ENCODE results near the gene CMA1. TPM values are rescaled to one million over a fixed set of nuclear protein-coding genes. Genes with fewer than 3 reads are reported as not detected.
"Not testable (repeated sequence)": the region's sequence is repeated elsewhere in the genome, so short reads cannot be mapped to it uniquely, and the experiment has no call there.

Gene CMA1, protein sequence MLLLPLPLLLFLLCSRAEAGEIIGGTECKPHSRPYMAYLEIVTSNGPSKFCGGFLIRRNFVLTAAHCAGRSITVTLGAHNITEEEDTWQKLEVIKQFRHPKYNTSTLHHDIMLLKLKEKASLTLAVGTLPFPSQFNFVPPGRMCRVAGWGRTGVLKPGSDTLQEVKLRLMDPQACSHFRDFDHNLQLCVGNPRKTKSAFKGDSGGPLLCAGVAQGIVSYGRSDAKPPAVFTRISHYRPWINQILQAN
- not detected in 2 replicates for polyA plus RNA-seq
- polyA minus RNA-seq, result not detected in 2 replicates

DNA sequence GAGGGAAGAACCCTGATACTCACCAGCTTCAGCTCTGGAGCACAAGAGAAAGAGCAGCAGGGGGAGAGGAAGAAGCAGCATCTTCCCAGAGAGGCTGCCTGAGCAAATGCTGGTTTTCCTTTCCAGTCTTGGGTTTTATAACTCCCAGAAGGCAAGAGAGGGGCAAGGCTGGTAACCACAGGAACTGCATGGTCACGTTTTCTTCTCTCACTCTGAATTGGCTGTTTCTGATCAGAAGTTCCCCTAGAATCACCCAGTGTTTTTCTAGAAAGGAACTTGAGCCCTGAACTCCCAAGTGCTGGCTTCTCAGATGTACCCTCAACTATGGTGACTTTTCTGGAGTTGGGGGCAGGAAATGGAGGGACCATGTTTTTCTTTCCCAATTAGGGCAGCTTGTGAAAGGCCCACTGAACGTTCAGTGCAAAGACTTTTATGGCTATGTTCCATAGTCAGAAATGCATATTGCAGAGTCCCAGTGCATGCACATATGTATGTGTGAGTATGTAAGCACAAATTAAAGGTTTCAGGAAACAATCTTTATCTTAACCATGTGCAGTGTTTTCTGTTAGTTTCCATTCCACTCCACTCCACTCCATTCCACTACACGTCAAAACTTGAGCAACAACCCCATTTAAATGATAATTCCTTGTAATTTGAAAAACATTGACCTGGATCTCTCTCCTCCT lies at the start of gene CMA1:
Gene CMA1, minus strand, starts transcription at position 111 of the 686 bp plus-strand sequence. Its CDS starts 30 bp downstream, at position 81.
- H2AFZ ChIP-seq (ENCODE audit: low read depth, low read length), result no peak within 1 kb of the TSS

DNA sequence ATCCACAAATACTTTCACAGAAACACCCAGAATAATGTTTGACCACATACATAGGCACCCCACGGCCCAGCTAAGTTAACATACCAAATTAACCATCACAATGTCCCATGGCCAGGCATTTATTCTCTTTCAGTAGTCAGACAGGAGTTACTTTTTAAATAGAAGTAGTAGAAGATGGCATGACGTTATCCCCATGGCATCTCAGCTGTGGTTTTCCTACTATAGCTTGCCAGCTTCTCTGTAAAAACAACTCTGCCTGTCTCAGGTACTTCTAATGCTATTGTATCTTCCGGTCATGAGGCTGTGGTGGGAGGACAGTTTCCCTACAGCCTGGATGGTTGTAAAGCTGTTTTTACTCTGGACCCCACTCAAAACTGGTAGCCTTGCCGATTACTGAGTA lies 48.7 kb upstream of the CMA1 start:
- Histone ChIP-seq H3K9me3 (ENCODE audit: low read length) (no peaks in the 10 kb centered on the region), H3K79me2 (replicated peaks; ENCODE audit: insufficient read depth, low read length) (no peaks in the 10 kb centered on the region), H3K36me3 (ENCODE audit: insufficient read depth, low read length) (no peaks in the 10 kb centered on the region), H3K27ac (ENCODE audit: low read length) (no peak overlapping the region), H3K9me2 (ENCODE audit: insufficient read depth, low read length) (no peaks in the 10 kb centered on the region), H3K4me3 (ENCODE audit: low read length) (no peak overlapping the region), H4K20me1 (ENCODE audit: insufficient read depth) (no peaks in the 10 kb centered on the region), H3K4me2 (ENCODE audit: low read length) (no peak overlapping the region), H3K9ac (ENCODE audit: low read length) (no peak overlapping the region), H2AFZ (ENCODE audit: low read depth, low read length) (no peak overlapping the region), H3K27me3 (ENCODE audit: insufficient read depth, low read depth, low read length) (no peaks in the 10 kb centered on the region), H3F3A (ENCODE audit: insufficient read depth, low read length, poor library complexity, severe bottlenecking) (no peaks in the 10 kb centered on the region)
- TF ChIP-seq RAD21 (conservative IDR thresholded peaks at IDR 0.05), result no peak
- TF ChIP-seq SMC3 (conservative IDR thresholded peaks at IDR 0.05; ENCODE audit: poor library complexity), result no peak
- TF ChIP-seq EP300 (conservative IDR thresholded peaks at IDR 0.05; ENCODE audit: poor library complexity, severe bottlenecking), result no peak
- no peak for TF ChIP-seq EZH2 (IDR thresholded peaks at IDR 0.05; ENCODE audit: borderline replicate concordance, insufficient read depth, low read length, poor library complexity, severe bottlenecking)
- TF ChIP-seq TAF1 (IDR thresholded peaks at IDR 0.05; ENCODE audit: low read depth), result no peak
- no peak for TF ChIP-seq POLR2AphosphoS5 (IDR thresholded peaks at IDR 0.05)
- TF ChIP-seq REST (IDR thresholded peaks at IDR 0.05; ENCODE audit: borderline replicate concordance), result no peak
- TF ChIP-seq MXI1 (conservative IDR thresholded peaks at IDR 0.05; ENCODE audit: poor library complexity, severe bottlenecking), result no peak

More for the DNA sequence above, at the start of gene CMA1:
- H3K4me2 ChIP-seq (ENCODE audit: low read length), result no peak within 1 kb of the TSS
- no peak within 1 kb of the TSS for H3K9ac ChIP-seq (ENCODE audit: low read length)
- H3K27me3 ChIP-seq (ENCODE audit: insufficient read depth, low read depth, low read length), result no peaks in the 10 kb centered on the region
- TF ChIP-seq MXI1 (conservative IDR thresholded peaks at IDR 0.05; ENCODE audit: poor library complexity, severe bottlenecking), result no peak
- TF ChIP-seq EZH2 (IDR thresholded peaks at IDR 0.05; ENCODE audit: borderline replicate concordance, insufficient read depth, low read length, poor library complexity, severe bottlenecking), result no peak
- no peak for TF ChIP-seq RAD21 (conservative IDR thresholded peaks at IDR 0.05)
- no peak within 1 kb of the TSS for H3K4me3 ChIP-seq (ENCODE audit: low read length)
- H3K9me2 ChIP-seq (ENCODE audit: insufficient read depth, low read length), result no peaks in the 10 kb centered on the region
- H3F3A ChIP-seq (ENCODE audit: insufficient read depth, low read length, poor library complexity, severe bottlenecking), result no peaks in the 10 kb centered on the region
- no peaks in the 10 kb centered on the region for H3K36me3 ChIP-seq (ENCODE audit: insufficient read depth, low read length)
- H3K27ac ChIP-seq (ENCODE audit: low read length), result no peak within 1 kb of the TSS
- H3K9me3 ChIP-seq (ENCODE audit: low read length), result no peaks in the 10 kb centered on the region
- no peaks in the 10 kb centered on the region for H4K20me1 ChIP-seq (ENCODE audit: insufficient read depth)
- no peaks in the 10 kb centered on the region for H3K79me2 ChIP-seq (replicated peaks; ENCODE audit: insufficient read depth, low read length)

DNA sequence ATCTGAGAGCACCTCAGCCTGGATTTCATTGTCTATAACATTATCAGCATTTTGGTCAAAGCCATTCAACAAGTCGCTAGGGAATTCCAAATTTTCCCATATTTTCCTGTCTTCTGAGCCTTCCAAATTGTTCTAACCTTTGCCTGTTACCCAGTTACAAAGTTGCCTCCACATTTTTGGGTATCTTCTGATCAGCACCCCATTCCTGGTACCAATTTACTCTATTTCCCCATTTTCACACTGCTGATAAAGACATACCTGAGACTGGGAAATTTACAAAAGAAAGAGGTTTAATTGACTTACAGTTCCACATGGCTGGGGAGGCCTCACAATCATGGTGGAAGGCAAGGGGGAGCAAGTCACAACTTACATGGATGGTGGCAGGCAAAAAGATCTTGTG lies 41.0 kb upstream of the CMA1 start:
- not testable (repeated sequence) for H3K27ac ChIP-seq (ENCODE audit: low read length); H3K9ac ChIP-seq (ENCODE audit: low read length); H3K4me3 ChIP-seq (ENCODE audit: low read length); H3K4me2 ChIP-seq (ENCODE audit: low read length); H3K79me2 ChIP-seq (replicated peaks; ENCODE audit: insufficient read depth, low read length); H4K20me1 ChIP-seq (ENCODE audit: insufficient read depth); H2AFZ ChIP-seq (ENCODE audit: low read depth, low read length); H3K36me3 ChIP-seq (ENCODE audit: insufficient read depth, low read length); H3F3A ChIP-seq (ENCODE audit: insufficient read depth, low read length, poor library complexity, severe bottlenecking); H3K9me3 ChIP-seq (ENCODE audit: low read length); H3K27me3 ChIP-seq (ENCODE audit: insufficient read depth, low read depth, low read length); H3K9me2 ChIP-seq (ENCODE audit: insufficient read depth, low read length)

All from neural cell (in vitro differentiated cells).